C4-2B (cell line): ENCODE results near the gene USP32.

Experiments
- CTCF ChIP-seq: fragments of 450-650 bp; conservative IDR thresholded peaks from 2 replicates; pipeline ENCODE4 v1.5.1; 2017; ENCODE audit warnings: mild to moderate bottlenecking
- ZFX ChIP-seq: fragments of 450-650 bp; IDR thresholded peaks from 2 replicates; pipeline ENCODE4 v1.6.1; 2017

DNA sequence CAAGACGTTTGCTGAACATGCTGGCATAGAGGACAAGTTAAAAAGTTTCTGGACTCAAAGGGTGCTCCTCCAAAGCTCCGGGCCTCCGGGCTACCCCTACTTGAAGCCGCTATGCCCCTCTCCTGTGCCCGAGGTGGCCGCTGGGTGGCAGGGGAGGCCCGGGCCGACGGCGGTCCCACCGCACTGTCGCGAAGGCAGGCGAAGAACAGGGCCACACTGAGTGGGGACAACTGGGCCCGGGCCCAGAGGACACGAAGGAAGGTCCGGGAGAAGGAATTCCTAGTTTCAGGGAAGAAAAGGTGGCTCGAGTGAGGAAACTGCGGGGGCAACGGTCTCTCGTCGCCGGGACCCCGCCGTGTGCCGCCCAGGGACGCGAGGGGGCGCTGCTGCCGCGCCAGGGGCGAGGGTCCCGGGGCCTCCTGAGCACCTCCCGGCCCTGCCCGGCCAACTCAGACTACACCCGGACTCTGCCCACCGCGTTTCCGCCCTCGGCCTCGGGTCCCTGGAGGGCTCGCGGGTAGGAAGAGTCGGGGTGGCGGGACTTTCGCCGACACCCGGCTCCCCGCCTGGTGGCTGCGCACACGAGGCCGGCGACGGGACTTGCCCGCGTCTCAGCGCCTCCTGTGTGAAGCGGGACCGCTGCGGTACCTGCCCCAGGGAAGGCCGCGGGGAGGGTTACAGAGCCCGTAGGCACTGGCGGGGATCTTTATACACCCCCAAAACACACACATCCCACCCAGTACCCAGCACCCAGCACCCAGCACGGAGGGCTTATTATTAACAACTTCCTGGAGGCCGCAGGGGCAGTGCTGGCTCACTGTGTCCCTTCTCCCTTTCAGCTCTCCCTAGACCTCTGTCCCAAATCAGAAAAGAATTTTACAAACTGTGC, 29.6 kb upstream of the USP32 start:
- no peak for TF ChIP-seq ZFX
- TF ChIP-seq CTCF = no peak; the same call in 1 of the 2 replicates
